Cardiac muscle cell (in vitro differentiated cells and primary cell): ENCODE data around the gene SHCBP1. TPM values are rescaled to one million over a fixed set of nuclear protein-coding genes. Genes with fewer than 3 reads are reported as not detected.

Source experiments
- DNase-seq, 2 donors: peaks; one replicate each; pipeline versions ENCODE4 v3.0.0 to v3.0.0-alpha.2; 2010 to 2017; ENCODE audit warnings: low read depth in 1 of 2, low spot score in 1 of 2
- H3K27ac ChIP-seq: fragments of 200-600 bp; sonication (generic); 2 replicates; pipeline ENCODE4 v1.5.1; 2016
- H3K27me3 ChIP-seq: fragments of 200-600 bp; sonication (generic); 2 replicates; pipeline ENCODE4 v1.6.0; 2016; ENCODE audit warnings: control low read depth
- H3K36me3 ChIP-seq: fragments of 200-600 bp; sonication (generic); 2 replicates; pipeline ENCODE4 v1.5.1; 2016; ENCODE audit warnings: control low read depth
- H3K4me1 ChIP-seq: fragments of 200-600 bp; sonication (generic); 2 replicates; pipeline ENCODE4 v1.8.1; 2017; ENCODE audit warnings: low read depth, mild to moderate bottlenecking, mixed run types
- H3K4me3 ChIP-seq: fragments of 200-600 bp; sonication (generic); 2 replicates; pipeline ENCODE4 v1.5.1; 2016; ENCODE audit warnings: mild to moderate bottlenecking
- H3K9me3 ChIP-seq: fragments of 200-600 bp; sonication (generic); 2 replicates; pipeline ENCODE4 v1.5.1; 2017; ENCODE audit warnings: low read depth, mild to moderate bottlenecking, control low read depth
- CTCF ChIP-seq: IDR thresholded peaks from 2 replicates; pipeline ENCODE4 v1.5.1; 2012; ENCODE audit warnings: low read depth, mild to moderate bottlenecking, low read length
- polyA plus RNA-seq: library from polyadenylated mRNA; unstranded; fragments of >200 nt; fragmentation: Nextera tagmentation; extraction: Ambion mirVana; gene quantifications from 2 replicates; pipeline ENCODE4 v1.2.1, GENCODE V29; 2016
- total RNA-seq: library from RNA; depleted of rRNA; stranded (reverse); fragments of >200 nt; gene quantifications from 2 replicates; pipeline ENCODE4 v1.2.3, GENCODE V29; 2016

Gene SHCBP1
- total and polyA plus RNA-seq, 2 experiments from 2014 or later: 4.4 to 4.7 TPM

GRCh38 chr16:46582313-46582712 is 38.9 kb downstream of the SHCBP1 start:
- no peak for TF ChIP-seq CTCF
- Histone ChIP-seq H3K27me3 (no peaks in the 10 kb centered on the region), H3K27ac (no peak overlapping the region), H3K9me3 (no peaks in the 10 kb centered on the region), H3K4me1 (no peaks in the 10 kb centered on the region), H3K36me3 (no peaks in the 10 kb centered on the region), H3K4me3 (no peak overlapping the region)
- DNase-seq: no peak

DNA sequence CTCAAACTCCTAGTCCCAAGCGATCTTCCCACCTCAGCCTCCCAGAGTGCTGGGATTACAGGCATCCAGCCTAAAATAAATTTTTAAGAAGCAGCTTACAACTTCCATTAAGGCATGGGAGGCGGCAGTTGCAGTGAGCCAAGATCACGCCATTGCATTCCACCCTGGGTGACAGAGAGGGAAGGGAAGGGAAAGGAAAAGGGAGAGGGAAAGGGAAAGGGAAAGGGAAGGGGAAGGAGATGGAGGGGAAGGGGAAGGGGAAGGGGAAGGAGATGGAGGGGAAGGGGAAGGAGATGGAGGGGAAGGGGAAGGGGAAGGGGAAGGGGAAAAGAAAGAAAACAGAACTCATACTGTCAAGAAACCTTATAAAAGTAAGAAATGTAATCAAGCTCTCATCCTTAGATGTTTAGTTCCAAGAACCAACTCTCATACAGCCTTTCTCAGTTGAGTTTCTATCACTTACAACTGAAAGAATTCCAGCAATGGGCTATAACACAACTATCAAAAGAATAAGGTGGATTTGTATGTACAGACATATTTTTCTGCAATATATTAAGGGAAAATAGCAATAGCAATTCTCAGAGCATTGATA is 43.1 kb downstream of the SHCBP1 start:
- TF ChIP-seq CTCF: no peak
- Histone ChIP-seq H3K9me3 (no peaks in the 10 kb centered on the region), H3K27me3 (no peaks in the 10 kb centered on the region), H3K4me1 (no peaks in the 10 kb centered on the region), H3K27ac (no peak overlapping the region), H3K4me3 (no peak overlapping the region), H3K36me3 (no peaks in the 10 kb centered on the region)
- DNase-seq: no peak

- no peak for DNase-seq
- Histone ChIP-seq H3K4me3 (no peak overlapping the region), H3K36me3 (no peaks in the 10 kb centered on the region), H3K4me1 (no peaks in the 10 kb centered on the region), H3K27ac (no peak overlapping the region), H3K27me3 (no peaks in the 10 kb centered on the region), H3K9me3 (no peaks in the 10 kb centered on the region)
- no peak for TF ChIP-seq CTCF
Measured at GRCh38 chr16:46573834-46574159, 47.4 kb downstream of the SHCBP1 start.

- no peaks in the 10 kb centered on the region for H3K36me3 ChIP-seq
- H3K4me1 ChIP-seq: no peaks in the 10 kb centered on the region
- DNase-seq: peak in 1 of 2 donors; percentile 14
- TF ChIP-seq CTCF: no peak
- no peak overlapping the region for H3K27ac ChIP-seq
- H3K4me3 ChIP-seq: no peak overlapping the region
- H3K9me3 ChIP-seq: no peaks in the 10 kb centered on the region
- no peaks in the 10 kb centered on the region for H3K27me3 ChIP-seq
Measured at GRCh38 chr16:46573008-46573833, 48.0 kb downstream of the SHCBP1 start.

DNA sequence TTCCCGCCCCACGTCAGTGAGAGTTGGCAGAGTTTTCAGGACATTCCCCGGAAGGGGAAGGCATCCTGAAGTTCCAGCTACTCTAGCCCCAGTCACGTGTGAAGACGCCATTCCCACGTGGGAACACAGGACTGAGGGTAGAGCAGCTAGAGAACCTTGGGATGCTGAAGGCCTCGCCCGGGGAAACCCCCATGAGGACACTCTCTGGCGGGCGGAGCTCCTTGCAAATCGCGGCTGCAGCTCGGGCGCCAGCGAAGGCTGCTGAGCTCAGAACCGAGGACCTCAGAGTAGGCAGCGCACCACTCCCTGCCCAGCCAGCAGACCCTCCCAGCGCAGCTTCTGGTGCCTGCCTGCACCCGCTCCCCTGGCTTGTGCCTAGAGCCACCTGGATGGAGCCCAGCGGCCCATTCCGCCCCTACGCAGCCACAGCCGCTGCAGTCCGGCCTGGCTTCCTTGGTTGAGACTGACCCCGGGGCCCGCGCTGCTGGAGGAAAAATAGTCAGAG is 51.9 kb downstream of the SHCBP1 start:
- Histone ChIP-seq H3K4me3 (no peak overlapping the region), H3K9me3 (no peaks in the 10 kb centered on the region), H3K4me1 (no peaks in the 10 kb centered on the region), H3K36me3 (no peaks in the 10 kb centered on the region), H3K27ac (no peak overlapping the region), H3K27me3 (no peaks in the 10 kb centered on the region)
- TF ChIP-seq CTCF: no peak
- DNase-seq: no peak
